ENCODE measurements around the gene OLIG3. TPM values are rescaled to one million over a fixed set of nuclear protein-coding genes. Genes with fewer than 3 reads are reported as not detected.

OLIG3 gene
- total and polyA plus RNA-seq, 2 of the 8 experiments (the other 6 are each of a cell fraction or from before 2014, with no cell fraction given), result 0.60 to 1.3 TPM

DNA sequence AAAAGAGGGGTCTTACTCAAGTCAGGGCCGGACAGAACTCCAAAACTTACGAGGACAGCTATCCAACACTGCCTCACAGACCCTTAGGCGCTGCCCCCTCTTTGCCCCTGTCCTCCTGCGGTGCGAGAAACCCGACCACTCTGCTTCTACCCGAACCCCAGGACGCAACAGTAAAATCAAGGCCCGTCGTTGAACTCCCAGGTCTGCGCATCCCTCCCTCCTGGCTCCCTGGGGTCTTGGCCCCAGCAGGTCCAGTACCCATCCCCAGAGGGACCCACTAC lies 6.4 kb downstream of the OLIG3 start:
- peak overlapping the region; percentile 34 to 71 (median 62); a peak in 7 of 8 replicates for H3K4me3 ChIP-seq (ENCODE audit: extremely low read depth in 1 of 4, insufficient read depth in 2 of 4, low read depth in 3 of 4, low read length in 4 of 4)
- H2AFZ ChIP-seq (ENCODE audit: low read length), result no peak overlapping the region
- no peak overlapping the region for H4K91ac ChIP-seq (replicated peaks; ENCODE audit: insufficient read length, low read length)
- H3K56ac ChIP-seq (replicated peaks; ENCODE audit: insufficient read length, low read depth, low read length), result no peak overlapping the region
- no peak overlapping the region for H3K4ac ChIP-seq (replicated peaks; ENCODE audit: insufficient read length, low read depth, low read length)
- H3K36me3 ChIP-seq (ENCODE audit: control insufficient read depth in 2 of 4, insufficient read depth in 4 of 4, low read length in 3 of 4), result no peaks in the 10 kb centered on the region
- H3K27me3 ChIP-seq (replicated peaks in 1 of 4; ENCODE audit: control insufficient read depth in 3 of 4, extremely low read depth in 1 of 4, insufficient read depth in 3 of 4, low read length in 3 of 4), result peaks cover 33 to 80% (median 69%) of the 10 kb centered on the region in 4 experiments
- H2BK15ac ChIP-seq (ENCODE audit: low read length), result peak overlapping the region; percentile 83; the same call in 1 of the 2 replicates
- no peaks in the 10 kb centered on the region for H3K79me1 ChIP-seq (ENCODE audit: low read depth, low read length)
- FAIRE-seq, result no peak
- CTCF ChIA-PET (ENCODE audit: partially characterized antibody), result interaction anchor here (0.5 to 8.0 kb wide), 3 partner anchors 9 to 101 kb away, joined by 3 to 62 read pairs (median 11); no protein-coding TSS in a partner anchor
- H3K14ac ChIP-seq (ENCODE audit: insufficient read length), result no peak overlapping the region
- peak overlapping the region; percentile 56; the same call in 1 of the 2 replicates for H3K18ac ChIP-seq (ENCODE audit: extremely low read depth, low read length)
- H3K23ac ChIP-seq (ENCODE audit: insufficient read length), result no peak overlapping the region
- no peak overlapping the region for H4K5ac ChIP-seq (ENCODE audit: insufficient read length, low read depth, low read length)
- H4K20me1 ChIP-seq (replicated peaks in 1 of 2; ENCODE audit: control insufficient read depth in 1 of 2, insufficient read depth in 2 of 2, low read length in 2 of 2), result no peaks in the 10 kb centered on the region
- H2AK5ac ChIP-seq (ENCODE audit: low read depth, low read length), result no peak overlapping the region
- H2BK20ac ChIP-seq (ENCODE audit: low read length), result no peak overlapping the region
- H3K23me2 ChIP-seq (ENCODE audit: low read depth, low read length), result peaks cover 23% of the 10 kb centered on the region
- H3K9me3 ChIP-seq (ENCODE audit: insufficient read depth in 2 of 2, low read depth in 1 of 2, low read length in 1 of 2), result no peaks in the 10 kb centered on the region
- H3K4me1 ChIP-seq (replicated peaks in 1 of 4; ENCODE audit: control insufficient read depth in 3 of 4, insufficient read depth in 4 of 4, low read length in 3 of 4), result peaks cover 12 to 33% (median 18%) of the 10 kb centered on the region in 4 experiments
- 0% methylated on average over 11 of the region's 11 CpGs; no CpG with 5 or more reads in 1 of the 2 experiments for WGBS, 2 experiments (ENCODE audit: extremely low coverage in 1 of 2, insufficient coverage in 1 of 2, insufficient read length in 1 of 2, insufficient replicate concordance in 2 of 2, low coverage in 1 of 2, low lambda C conversion rate in 2 of 2, missing lambda C conversion rate in 1 of 2)
- no peak overlapping the region for H2BK120ac ChIP-seq (replicated peaks; ENCODE audit: low read depth, low read length)
- H2BK12ac ChIP-seq (ENCODE audit: low read depth, low read length), result peak overlapping the region; percentile 43
- H2BK5ac ChIP-seq (ENCODE audit: low read depth, low read length), result peak overlapping the region; percentile 66; the same call in 1 of the 2 replicates
- H3K9ac ChIP-seq (replicated peaks in 1 of 4; ENCODE audit: extremely low read depth in 1 of 4, low read depth in 3 of 4, low read length in 3 of 4), result no peak overlapping the region
- DNase-seq (ENCODE audit: low read depth in 1 of 2, low spot score in 2 of 2), result peak in 1 of 2 experiments; percentile 73
- peak overlapping the region; percentile 58; the same call in 1 of the 2 replicates for H4K8ac ChIP-seq (ENCODE audit: extremely low read depth, insufficient read depth, low read length)
- no peaks in the 10 kb centered on the region for H3K79me2 ChIP-seq (ENCODE audit: control insufficient read depth in 1 of 2, insufficient read depth in 2 of 2, low read length in 2 of 2)
- H3K27ac ChIP-seq (ENCODE audit: low read depth, low read length), result no peak overlapping the region
- POLR2A ChIA-PET (ENCODE audit: partially characterized antibody), result interaction anchor here (2.0 kb wide), 1 partner anchor 100 kb away, joined by 5 read pairs; no protein-coding TSS in a partner anchor
- H3K4me2 ChIP-seq (ENCODE audit: insufficient read depth in 1 of 2, low read depth in 2 of 2, low read length in 2 of 2), result peak overlapping the region; percentile 90 to 91
- no peak for TF ChIP-seq POLR2AphosphoS5 (IDR thresholded peaks at IDR 0.05; ENCODE audit: low read depth, low read length)
- no peak for TF ChIP-seq POU5F1 (IDR thresholded peaks at IDR 0.05; ENCODE audit: low read depth, low read length)
- TF ChIP-seq SP1 (IDR thresholded peaks at IDR 0.05; ENCODE audit: low read depth, low read length), result no peak
- TF ChIP-seq KDM4A (IDR thresholded peaks at IDR 0.05; ENCODE audit: low read depth, low read length, severe bottlenecking), result no peak
- no peak for TF ChIP-seq TBP (IDR thresholded peaks at IDR 0.05; ENCODE audit: low read depth, low read length)
- TF ChIP-seq EZH2 (IDR thresholded peaks at IDR 0.05; ENCODE audit: low read depth, low read length, severe bottlenecking), result peak; percentile 95
- TF ChIP-seq SUZ12 (IDR thresholded peaks at IDR 0.05; ENCODE audit: low read length), result peak; percentile 92
- no peak for TF ChIP-seq RXRA (IDR thresholded peaks at IDR 0.05; ENCODE audit: insufficient read depth, low read depth, low read length)
- TF ChIP-seq HDAC2 (IDR thresholded peaks at IDR 0.05; ENCODE audit: borderline replicate concordance in 1 of 2, low read depth in 2 of 2, low read length in 2 of 2), result no peak
- peak; percentile 85 for TF ChIP-seq RNF2 (IDR thresholded peaks at IDR 0.05; ENCODE audit: borderline replicate concordance, low read depth, low read length, missing control alignments, poor library complexity, severe bottlenecking)
- no peak for TF ChIP-seq BRCA1 (IDR thresholded peaks at IDR 0.05; ENCODE audit: low read depth, low read length)
- TF ChIP-seq NANOG (IDR thresholded peaks at IDR 0.05; ENCODE audit: insufficient read depth, low read depth, low read length, poor library complexity, severe bottlenecking), result no peak
